Heart right ventricle (tissue), 16 donors: ENCODE data around the gene MYH14. TPM values are rescaled to one million over a fixed set of nuclear protein-coding genes. Genes with fewer than 3 reads are reported as not detected.
"Not testable (repeated sequence)": the region's sequence is repeated elsewhere in the genome, so short reads cannot be mapped to it uniquely, and the experiment has no call there.

ENCODE experiments used
- ATAC-seq, 8 donors: fragments of 200-7000 bp; cut with Tn5 transposase; one replicate each; pipeline ENCODE4 v1.9.1; 2020; ENCODE audit warnings: mild to moderate bottlenecking in 8 of 8, moderate library complexity in 8 of 8, moderate number of reproducible peaks in 1 of 8
- DNase-seq, 2 donors: peaks; one replicate each; pipeline ENCODE4 v3.0.0-alpha.2; 2020
- H3K27ac ChIP-seq, 10 donors: fragments of 200-600 bp; sonication (generic) in 2 of 10; one replicate each; pipeline versions ENCODE4 v1.5.0 to v1.8.0; 2020 to 2022; ENCODE audit warnings: mild to moderate bottlenecking in 3 of 10
- H3K27me3 ChIP-seq, 7 donors: fragments of 200-600 bp; one replicate each; pipeline ENCODE4 v1.8.0; 2021 to 2022; ENCODE audit warnings: mild to moderate bottlenecking in 2 of 7
- H3K36me3 ChIP-seq, 9 donors: fragments of 200-600 bp; sonication (generic) in 1 of 9; one replicate each; pipeline versions ENCODE4 v1.5.0 to v1.8.0; 2020 to 2022; ENCODE audit warnings: mild to moderate bottlenecking in 2 of 9
- H3K4me1 ChIP-seq, 9 donors: fragments of 200-600 bp; sonication (generic) in 1 of 9; one replicate each; pipeline versions ENCODE4 v1.5.0 to v1.8.0; 2020 to 2022; ENCODE audit warnings: mild to moderate bottlenecking in 4 of 9
- H3K4me3 ChIP-seq, 10 donors: fragments of 200-600 bp; sonication (generic) in 2 of 10; one replicate each; pipeline versions ENCODE4 v1.5.0 to v1.8.0; 2020 to 2022; ENCODE audit warnings: mild to moderate bottlenecking in 7 of 10, moderate library complexity in 2 of 10
- H3K9me3 ChIP-seq, 11 donors: fragments of 200-600 bp in 10 of 11; sonication (generic) in 2 of 11; one replicate each; pipeline versions ENCODE4 v1.5.0 to v1.8.0; 2013 to 2022; ENCODE audit warnings: mild to moderate bottlenecking in 2 of 11, control low read depth in 1 of 11, moderate library complexity in 1 of 11
- CTCF ChIP-seq, 9 donors: fragments of 200-600 bp; sonication (generic) in 2 of 9; IDR thresholded peaks; one replicate each; pipeline versions ENCODE4 v1.5.0 to v1.8.0; 2021 to 2022; ENCODE audit warnings: antibody characterized with exemption in 9 of 9, mild to moderate bottlenecking in 5 of 9, moderate library complexity in 1 of 9
- WGBS, 2 donors: extraction: QIAGEN DNeasy Blood & Tissue Kit; methylation state at CpG; one replicate each; pipeline ENCODE4 v1.1.7; 2013; ENCODE audit warnings: inconsistent platforms in 1 of 2; 5-methylcytosine and 5-hydroxymethylcytosine counted together
- intact Hi-C, 10 donors: fragments of 100-400 bp; cut with DNase I; formaldehyde crosslinking; loops; one replicate each; pipeline versions ENCODE4 v1.11.1 to v1.14.2; 2022
- polyA plus RNA-seq, 2 donors: library from polyadenylated mRNA; stranded (reverse); fragments of 200-250 nt; gene quantifications; one replicate each; pipeline ENCODE4 v1.2.3, GENCODE V29; 2013
- total RNA-seq, 10 donors: library from RNA; stranded (reverse); fragmentation: NEBNext Ultra II Directional in 3 of 10; extraction: Animal tissue kit (Norgen Biotek cat#: 25700) in 3 of 10; gene quantifications; one replicate each; pipeline versions ENCODE4 v1.2.1 to v1.2.4, GENCODE V29; 2021 to 2023
- donor health status: Arrhythmogenic right ventricular cardiomyopathy.
- donor health status: ischemic (EF 13 %, LVEDD 7.1; RV severe dilation, severe dysfunction).
- donor health status: healthy with polysubstance abuse.
- donor health status: DM: no; HTN: yes; CAD: no.
- donor health status: DM: no; HTN: no; CAD: no.
- donor health status: ischemic (EF 25% LVEDD 6.9; RV normal size, moderate dysfunction).
- donor health status: ischemic (EF 25% LVEDD 5.7; RV mildly dilated, moderate dysfunction).
- donor health status: healthy.
- donor health status: DM: yes; HTN: yes; CAD: no.
- donor health status: Ischemic cardiomyopathy.
- donor health status: ischemic (EF 35%, LVEDD 5.7; RV mildly dilated, moderate dysfunction).
- donor health status: nonischemic (EF 11% LVEDD 7.7; RV severe dilation, severe dysfunction).
- donor health status: DM: yes; HTN: yes; CAD: no.
- donor health status: PGD.
- donor health status: ischemic (EF 29% LVEDD 5.4; RV normal size, mild dysfunction).
- donor health status: nonischemic (EF 23%, LVEDD 6.1; RV moderate dilation, normal function).

Gene MYH14
- total and polyA plus RNA-seq, 12 donors, result 29.3 to 149 (median 102) TPM

GRCh38 chr19:50230379-50231351 lies 27.2 kb downstream of the MYH14 start:
- no peak for TF ChIP-seq CTCF (IDR thresholded peaks at IDR 0.05)
- DNase-seq (peak in 1 of 2 donors; percentile 37), ATAC-seq (peak in 2 of 8 donors; percentile 29 to 57)
- Histone ChIP-seq H3K4me3 (no peak overlapping the region), H3K36me3 (peaks cover 0 to 13% (median 0%) of the 10 kb centered on the region in 9 donors), H3K4me1 (peaks cover 0 to 23% (median 8%) of the 10 kb centered on the region in 9 donors), H3K27ac (peak overlapping the region in 5 of 10 donors; percentile 6 to 68 (median 58)), H3K9me3 (no peaks in the 10 kb centered on the region), H3K27me3 (no peaks in the 10 kb centered on the region)
- 74 to 83% methylated on average over 56 of the region's 56 CpGs for WGBS, 2 donors
- intact Hi-C loops, result no loop called here

GRCh38 chr19:50231417-50231816 lies 28.0 kb downstream of the MYH14 start:
- peak overlapping the region in 5 of 10 donors; percentile 6 to 68 (median 58) for H3K27ac ChIP-seq
- H3K9me3 ChIP-seq, H3K27me3 ChIP-seq, H3K4me3 ChIP-seq, DNase-seq, intact Hi-C loops, ATAC-seq: not testable (repeated sequence)
- 78 to 82% methylated on average over 3 of the region's 3 CpGs for WGBS, 2 donors
- H3K36me3 ChIP-seq, result peaks cover 0 to 13% (median 0%) of the 10 kb centered on the region in 9 donors
- peaks cover 0 to 23% (median 8%) of the 10 kb centered on the region in 9 donors for H3K4me1 ChIP-seq

- ATAC-seq (no peak), DNase-seq (no peak)
- H3K9me3 ChIP-seq, result no peaks in the 10 kb centered on the region
- no peak overlapping the region for H3K4me3 ChIP-seq
- WGBS, 2 donors, result 76% methylated on average over 16 of the region's 16 CpGs
- H3K27ac ChIP-seq, result peak overlapping the region in 3 of 10 donors; percentile 11 to 40 (median 26)
- peaks cover 0 to 13% (median 0%) of the 10 kb centered on the region in 9 donors for H3K36me3 ChIP-seq
- H3K4me1 ChIP-seq, result peaks cover 0 to 23% (median 8%) of the 10 kb centered on the region in 9 donors
- intact Hi-C loops, result no loop called here
- H3K27me3 ChIP-seq, result no peaks in the 10 kb centered on the region
- no peak for TF ChIP-seq CTCF (IDR thresholded peaks at IDR 0.05)
Observed at GRCh38 chr19:50231821-50232220, 28.4 kb downstream of the MYH14 start.

- Histone ChIP-seq H3K36me3 (peaks cover 0 to 13% (median 0%) of the 10 kb centered on the region in 9 donors), H3K27me3 (no peaks in the 10 kb centered on the region), H3K27ac (no peak overlapping the region), H3K4me1 (peaks cover 0 to 21% (median 8%) of the 10 kb centered on the region in 9 donors), H3K4me3 (no peak overlapping the region), H3K9me3 (no peaks in the 10 kb centered on the region)
- intact Hi-C loops, result no loop called here
- 65 to 79% methylated on average over 3 of the region's 3 CpGs for WGBS, 2 donors
- no peak for ATAC-seq
- TF ChIP-seq CTCF (IDR thresholded peaks at IDR 0.05), result no peak
- DNase-seq, result no peak
Observed at GRCh38 chr19:50232600-50232999, 29.2 kb downstream of the MYH14 start.
